ENCODE data around the gene KPNA5. TPM values are rescaled to one million over a fixed set of nuclear protein-coding genes. Genes with fewer than 3 reads are reported as not detected.

KPNA5 gene
- total RNA-seq, 1 donor from 2014 or later = 8.3 TPM

GRCh38 chr6:116766506-116767176 is 85.6 kb downstream of the KPNA5 start:
- DNase-seq = no peak
- intact Hi-C loops (cut with DNase I) = no loop called here
- ATAC-seq (ENCODE audit: poor library complexity) = no peak

DNA sequence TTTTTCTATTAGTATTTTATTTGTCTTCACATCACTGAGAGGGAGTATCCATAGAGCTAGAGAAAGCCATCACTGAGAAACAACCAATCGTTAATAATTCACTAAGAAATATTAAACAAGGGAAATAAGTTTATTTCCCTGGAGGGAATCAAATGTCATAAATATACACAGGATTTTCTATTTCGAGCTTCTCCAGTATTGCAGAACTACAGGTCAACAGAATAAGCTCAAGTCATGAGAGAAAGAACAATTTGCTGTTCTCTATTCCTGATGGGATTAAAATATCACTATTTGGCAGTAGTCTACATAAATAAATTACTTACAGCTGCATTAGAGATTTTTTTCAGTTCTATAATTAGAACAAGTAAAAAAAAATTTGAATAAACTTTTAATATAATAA is 86.7 kb downstream of the KPNA5 start:
- DNase-seq (no peak), ATAC-seq (ENCODE audit: poor library complexity) (no peak)
- intact Hi-C loops (cut with DNase I) = no loop called here

GRCh38 chr6:116772450-116772849 is 91.4 kb downstream of the KPNA5 start:
- intact Hi-C loops (cut with DNase I) = no loop called here
- DNase-seq (no peak), ATAC-seq (ENCODE audit: poor library complexity) (no peak)

- ATAC-seq (ENCODE audit: poor library complexity) = no peak
- intact Hi-C loops (cut with DNase I) = no loop called here
- DNase-seq = no peak
Observed at GRCh38 chr6:116773886-116774285, 92.9 kb downstream of the KPNA5 start.

- no peak for DNase-seq
- peak; percentile 57 for ATAC-seq (ENCODE audit: poor library complexity)
- intact Hi-C loops (cut with DNase I) = loop anchor here (10.0 kb wide), 1 partner anchor 55 kb away; no protein-coding TSS in a partner anchor
Observed at GRCh38 chr6:116779573-116780164, 98.7 kb downstream of the KPNA5 start.

GRCh38 chr6:116783852-116784251 is 102.8 kb downstream of the KPNA5 start:
- no peak for ATAC-seq (ENCODE audit: poor library complexity)
- intact Hi-C loops (cut with DNase I) = loop anchor here (10.0 kb wide), 1 partner anchor 51 kb away; no protein-coding TSS in a partner anchor

More at GRCh38 chr6:116783852-116784251, 102.8 kb downstream of the KPNA5 start:
- no peak for DNase-seq

Other genes with a start within 250 kb of the KPNA5 start
- 1.4 TPM for gene CALHM6, start 219.8 kb upstream of the KPNA5 start, total RNA-seq
- gene CALHM5, start 169.6 kb upstream of the KPNA5 start, total RNA-seq = 2.2 TPM
- gene TRAPPC3L, start 135.5 kb upstream of the KPNA5 start, total RNA-seq = 0.11 TPM
- not detected for gene CALHM4, start 127.5 kb upstream of the KPNA5 start, total RNA-seq
- 65.2 TPM for gene RWDD1, start 109.7 kb upstream of the KPNA5 start, total RNA-seq
- gene RSPH4A, start 64.7 kb upstream of the KPNA5 start, total RNA-seq = not detected
- 3.4 TPM for gene ZUP1, start 12.4 kb upstream of the KPNA5 start, total RNA-seq
- gene FAM162B, start 84.5 kb downstream of the KPNA5 start, total RNA-seq = 3.7 TPM
- gene GPRC6A, start 147.9 kb downstream of the KPNA5 start, total RNA-seq = not detected
- not detected for gene RFX6, start 196.0 kb downstream of the KPNA5 start, total RNA-seq